ENCODE data around the gene DEXI. TPM values are rescaled to one million over a fixed set of nuclear protein-coding genes. Genes with fewer than 3 reads are reported as not detected.
"Not testable (repeated sequence)": the region's sequence is repeated elsewhere in the genome, so short reads cannot be mapped to it uniquely, and the experiment has no call there.

DEXI gene
- total RNA-seq, 1 donor from 2014 or later = 112 TPM

DNA sequence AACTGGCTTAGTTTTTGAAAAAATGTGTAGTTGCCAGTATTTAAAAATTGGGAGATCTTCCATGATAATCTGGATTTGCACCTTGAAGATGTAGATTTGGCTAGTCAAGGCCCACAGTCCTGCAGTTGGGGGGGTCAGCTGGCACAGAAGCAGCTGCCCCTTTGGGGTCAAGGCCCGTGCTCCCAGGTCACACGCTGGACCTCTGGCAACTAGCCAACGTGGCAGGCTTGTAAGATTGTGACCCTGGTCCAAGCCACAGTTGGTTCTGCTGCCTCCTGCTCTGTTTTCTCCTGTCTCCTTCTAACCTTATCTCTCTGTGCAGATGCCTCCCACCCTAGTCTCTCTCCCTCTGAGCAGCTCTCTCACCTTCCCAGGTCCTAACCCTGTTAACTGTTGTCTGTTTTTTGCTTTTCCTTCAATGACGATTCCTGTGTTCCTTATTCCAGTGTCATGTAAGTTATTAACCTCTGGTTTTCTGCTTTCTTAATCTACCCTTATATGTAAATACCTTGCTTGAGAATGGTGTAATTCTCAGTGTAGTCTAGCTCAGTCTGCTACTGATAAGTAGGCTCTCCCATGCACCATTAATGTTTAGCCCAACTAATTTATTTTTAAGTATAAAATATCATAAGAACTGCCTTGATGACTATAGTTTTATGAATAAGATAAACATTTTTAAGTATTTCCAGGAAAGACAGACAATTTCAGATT lies 30.0 kb upstream of the DEXI start:
- intact Hi-C loops (cut with DNase I) = loop anchor here (10.0 kb wide), 1 partner anchor 133 kb away; no protein-coding TSS in a partner anchor
- ATAC-seq (ENCODE audit: poor library complexity) (no peak), DNase-seq (no peak)

DNA sequence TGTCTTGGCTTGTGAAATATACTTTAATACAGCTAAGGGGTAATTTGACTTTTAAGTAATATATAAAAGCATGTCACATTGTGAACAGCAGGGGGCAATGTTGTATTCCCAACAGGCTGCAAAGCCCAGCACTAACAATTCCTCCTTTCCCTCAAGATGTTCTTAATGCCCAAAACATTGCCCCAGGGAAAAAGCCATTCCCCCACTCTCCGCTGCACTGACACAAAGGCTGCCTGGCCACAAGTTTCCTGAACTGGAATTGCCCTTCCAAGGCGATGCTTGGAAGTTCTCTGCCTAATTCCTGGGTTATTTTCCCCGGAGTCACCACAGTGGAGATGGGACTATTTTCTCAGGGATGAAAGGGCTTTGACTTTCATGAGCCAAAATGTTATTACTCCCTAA lies 29.3 kb upstream of the DEXI start:
- intact Hi-C loops (cut with DNase I) = loop anchor here (10.0 kb wide), 1 partner anchor 133 kb away; no protein-coding TSS in a partner anchor
- no peak for DNase-seq

GRCh38 chr16:10970065-10970464 lies 27.8 kb upstream of the DEXI start:
- intact Hi-C loops (cut with DNase I) = loop anchor here (10.0 kb wide), 1 partner anchor 135 kb away; no protein-coding TSS in a partner anchor
- DNase-seq (no peak), ATAC-seq (ENCODE audit: poor library complexity) (no peak)

More for the DNA sequence above, 29.3 kb upstream of the DEXI start:
- peak; percentile 78 for ATAC-seq (ENCODE audit: poor library complexity)

DNA sequence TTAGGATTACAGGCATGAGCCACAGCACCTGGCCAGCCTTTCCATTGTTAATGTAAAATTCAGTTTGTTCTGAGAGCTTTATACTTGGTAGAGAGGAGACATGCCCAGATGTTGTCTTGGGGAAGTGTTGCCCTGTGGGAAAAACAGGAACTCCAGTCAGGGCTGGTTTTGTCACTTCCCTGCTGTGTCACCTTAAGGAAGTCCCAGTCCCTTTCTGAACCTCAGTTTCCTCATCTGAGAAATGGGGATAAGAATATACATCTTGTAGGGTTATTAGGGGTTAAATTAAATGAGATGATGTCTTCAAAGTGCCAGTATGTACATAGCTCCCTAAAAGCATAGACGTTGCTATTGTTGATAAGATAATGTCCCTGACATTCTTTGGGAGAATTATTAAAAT lies 27.3 kb upstream of the DEXI start:
- intact Hi-C loops (cut with DNase I) = loop anchor here (10.0 kb wide), 2 partner anchors 135 to 385 kb away; no protein-coding TSS in a partner anchor
- DNase-seq (no peak), ATAC-seq (ENCODE audit: poor library complexity) (no peak)

DNA sequence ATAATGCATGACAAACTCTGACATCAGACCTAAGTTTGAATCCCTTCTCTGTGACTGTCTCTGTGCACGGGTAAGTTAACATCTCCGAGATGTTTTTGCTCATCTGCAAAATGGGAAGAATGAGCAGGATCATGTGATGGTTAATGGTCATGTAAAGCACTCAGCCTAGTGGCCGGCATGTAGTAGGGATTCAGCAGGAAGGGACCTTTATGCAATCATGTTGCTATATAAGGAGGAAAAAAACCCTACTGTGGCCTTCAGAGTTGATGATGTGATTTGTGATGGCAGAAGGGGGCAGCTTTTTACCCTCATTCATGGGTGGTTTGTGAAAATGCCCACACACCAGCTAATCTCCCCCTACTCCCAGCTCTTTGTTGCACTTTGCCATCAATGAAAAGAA lies 26.2 kb upstream of the DEXI start:
- intact Hi-C loops (cut with DNase I) = loop anchor here (10.0 kb wide), 1 partner anchor 386 kb away; no protein-coding TSS in a partner anchor
- DNase-seq = no peak
- no peak for ATAC-seq (ENCODE audit: poor library complexity)

- peak; percentile 65 for ATAC-seq (ENCODE audit: poor library complexity)
- intact Hi-C loops (cut with DNase I) = loop anchor here (10.0 kb wide), 1 partner anchor 387 kb away; no protein-coding TSS in a partner anchor
- no peak for DNase-seq
Measured at GRCh38 chr16:10967986-10968385, 25.7 kb upstream of the DEXI start.

DNA sequence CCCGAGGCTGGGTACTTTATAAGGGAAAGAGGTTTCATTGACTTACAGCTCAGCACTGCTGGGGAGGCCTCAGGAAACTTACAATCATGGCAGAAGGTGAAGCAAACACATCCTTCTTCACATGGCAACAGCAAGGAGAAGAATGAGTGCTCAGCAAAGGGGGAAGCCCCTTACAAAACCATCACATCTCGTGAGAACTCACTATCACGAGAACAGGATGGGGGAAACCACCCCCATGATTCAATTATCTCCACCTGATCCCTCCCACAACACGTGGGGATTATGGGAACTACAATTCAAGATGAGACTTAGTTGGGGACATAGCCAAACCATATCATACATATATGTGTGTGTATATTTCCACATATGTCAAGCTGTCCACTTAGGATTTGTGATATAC lies 24.3 kb upstream of the DEXI start:
- intact Hi-C loops (cut with DNase I) = loop anchor here (10.0 kb wide), 1 partner anchor 388 kb away; no protein-coding TSS in a partner anchor
- not testable (repeated sequence) for DNase-seq

DNA sequence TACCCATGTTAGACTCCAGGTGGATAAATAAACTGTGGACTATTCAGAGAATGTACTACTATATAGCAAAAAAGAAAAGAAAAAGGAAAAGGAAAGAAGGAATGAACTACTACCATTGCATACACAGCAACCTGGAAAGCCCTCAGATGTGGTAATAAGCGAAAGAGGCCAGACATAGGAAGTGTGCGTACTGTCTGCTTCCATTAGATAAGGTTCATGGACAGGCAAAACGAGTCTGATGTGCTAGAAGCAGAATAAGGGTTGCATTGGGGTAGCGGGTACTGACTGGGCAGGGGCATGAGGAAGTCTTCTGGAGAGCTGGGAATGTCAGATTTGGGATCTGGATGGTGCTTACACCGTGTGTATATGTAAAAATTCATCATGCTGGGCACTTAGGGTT lies 23.9 kb upstream of the DEXI start:
- DNase-seq (no peak), ATAC-seq (ENCODE audit: poor library complexity) (no peak)
- intact Hi-C loops (cut with DNase I) = loop anchor here (10.0 kb wide), 1 partner anchor 389 kb away; no protein-coding TSS in a partner anchor

More for the DNA sequence above, 24.3 kb upstream of the DEXI start:
- not testable (repeated sequence) for ATAC-seq (ENCODE audit: poor library complexity)

- intact Hi-C loops (cut with DNase I) = loop anchor here (2.0 to 10.0 kb wide), 2 partner anchors 291 to 389 kb away; partner anchors contain the start of gene SOCS1
- ATAC-seq (ENCODE audit: poor library complexity) (no peak), DNase-seq (no peak)
Measured at GRCh38 chr16:10965440-10966061, 23.3 kb upstream of the DEXI start.

DNA sequence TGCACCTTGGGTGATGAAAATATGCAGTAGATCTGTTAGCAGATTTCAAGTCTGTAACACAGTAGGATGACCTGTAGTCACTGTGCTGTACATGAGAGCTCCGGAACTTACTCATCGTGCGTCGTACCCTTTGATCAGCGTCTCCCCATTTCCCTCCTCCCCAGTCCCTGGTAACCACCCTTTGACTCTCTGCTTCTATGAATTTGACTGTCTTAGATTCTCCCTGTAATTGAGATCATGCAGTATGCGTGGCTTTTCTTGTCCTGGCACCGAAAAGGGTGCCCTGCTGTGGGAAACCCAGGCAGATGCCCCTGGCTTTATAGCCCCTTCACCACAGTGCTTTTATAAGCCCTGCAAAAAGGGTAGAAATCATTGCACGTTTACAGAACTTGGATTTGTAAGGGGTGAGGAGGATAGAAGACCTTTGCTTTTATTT lies 22.6 kb upstream of the DEXI start:
- DNase-seq (no peak), ATAC-seq (ENCODE audit: poor library complexity) (no peak)
- intact Hi-C loops (cut with DNase I) = loop anchor here (2.0 to 10.0 kb wide), 2 partner anchors 292 to 390 kb away; partner anchors contain the start of gene SOCS1

GRCh38 chr16:10964039-10964890 lies 22.0 kb upstream of the DEXI start:
- intact Hi-C loops (cut with DNase I) = loop anchor here (2.0 to 10.0 kb wide), 2 partner anchors 293 to 391 kb away; partner anchors contain the start of gene SOCS1
- ATAC-seq (ENCODE audit: poor library complexity) = peak; percentile 94
- peak; percentile 89 for DNase-seq

GRCh38 chr16:10961231-10961630 lies 19.0 kb upstream of the DEXI start:
- DNase-seq (no peak), ATAC-seq (ENCODE audit: poor library complexity) (peak; percentile 47)
- intact Hi-C loops (cut with DNase I) = loop anchor here (10.0 kb wide), 1 partner anchor 394 kb away; no protein-coding TSS in a partner anchor

GRCh38 chr16:10959161-10959560 lies 16.9 kb upstream of the DEXI start:
- intact Hi-C loops (cut with DNase I) = no loop called here
- DNase-seq (no peak), ATAC-seq (ENCODE audit: poor library complexity) (no peak)

- no peak for ATAC-seq (ENCODE audit: poor library complexity)
- DNase-seq = no peak
- intact Hi-C loops (cut with DNase I) = no loop called here
Measured at GRCh38 chr16:10957771-10958482, 15.7 kb upstream of the DEXI start.

GRCh38 chr16:10954903-10955302 lies 12.6 kb upstream of the DEXI start:
- no peak for ATAC-seq (ENCODE audit: poor library complexity)
- no peak for DNase-seq
- intact Hi-C loops (cut with DNase I) = no loop called here

GRCh38 chr16:10951026-10951425 lies 8.8 kb upstream of the DEXI start:
- intact Hi-C loops (cut with DNase I) = no loop called here
- DNase-seq = no peak
- no peak for ATAC-seq (ENCODE audit: poor library complexity)

- no peak for DNase-seq
- no peak for ATAC-seq (ENCODE audit: poor library complexity)
- intact Hi-C loops (cut with DNase I) = no loop called here
Measured at GRCh38 chr16:10950393-10950792, 8.1 kb upstream of the DEXI start.

- ATAC-seq (ENCODE audit: poor library complexity) = no peak
- no peak for DNase-seq
- intact Hi-C loops (cut with DNase I) = no loop called here
Measured at GRCh38 chr16:10949424-10949970, 7.2 kb upstream of the DEXI start.
